ENCODE measurements around the gene MYO9A.

The MYO9A gene

DNA sequence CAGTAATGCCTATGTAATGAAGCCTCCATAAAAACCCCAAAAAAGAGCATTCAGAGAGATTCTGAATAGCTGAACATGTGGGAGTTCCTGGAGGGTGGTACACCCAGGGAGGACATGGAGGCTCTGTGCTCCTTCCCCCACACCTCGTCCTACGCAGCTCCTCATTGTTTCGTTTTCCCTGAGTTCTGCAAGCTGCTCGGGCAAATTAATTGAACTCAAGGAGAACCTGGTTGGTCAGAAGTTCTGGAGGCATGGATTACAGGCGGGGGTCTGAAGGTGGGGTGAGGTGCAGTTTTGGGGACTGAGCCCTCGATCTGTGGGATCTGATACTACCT is 142.2 kb downstream of the MYO9A start:
- Histone ChIP-seq H3K4me3 (ENCODE audit: low read depth, low read length) (no peak overlapping the region), H3K27ac (ENCODE audit: extremely low read depth, low read depth, low read length) (no peak overlapping the region), H3K36me3 (ENCODE audit: control insufficient read depth in 2 of 2, insufficient read depth in 1 of 2, low read length in 2 of 2) (peaks cover 12 to 17% of the 10 kb centered on the region in 2 experiments), H3K4me1 (ENCODE audit: control insufficient read depth, insufficient read depth, low read length) (no peaks in the 10 kb centered on the region), H3K9me3 (ENCODE audit: control insufficient read depth, insufficient read depth, low read depth, low read length) (no peaks in the 10 kb centered on the region)
- POLR2A ChIA-PET: no interaction called here
- CTCF ChIA-PET: interaction anchor here (0.7 kb wide), 1 partner anchor 153 kb away, joined by 3 read pairs; no protein-coding TSS in a partner anchor
- TF ChIP-seq EGR2 (tag by site-specific recombination; IDR thresholded peaks at IDR 0.05; ENCODE audit: low read depth) (peak; percentile 32; the same call in 1 of the 2 replicates), ZFHX2 (tag by site-specific recombination; conservative IDR thresholded peaks at IDR 0.05) (peak; percentile 28; the same call in 1 of the 2 replicates), FEZF1 (tag by site-specific recombination; IDR thresholded peaks at IDR 0.05) (peak; percentile 44; the same call in 1 of the 2 replicates)
- TF ChIP-seq, protein P1, sequence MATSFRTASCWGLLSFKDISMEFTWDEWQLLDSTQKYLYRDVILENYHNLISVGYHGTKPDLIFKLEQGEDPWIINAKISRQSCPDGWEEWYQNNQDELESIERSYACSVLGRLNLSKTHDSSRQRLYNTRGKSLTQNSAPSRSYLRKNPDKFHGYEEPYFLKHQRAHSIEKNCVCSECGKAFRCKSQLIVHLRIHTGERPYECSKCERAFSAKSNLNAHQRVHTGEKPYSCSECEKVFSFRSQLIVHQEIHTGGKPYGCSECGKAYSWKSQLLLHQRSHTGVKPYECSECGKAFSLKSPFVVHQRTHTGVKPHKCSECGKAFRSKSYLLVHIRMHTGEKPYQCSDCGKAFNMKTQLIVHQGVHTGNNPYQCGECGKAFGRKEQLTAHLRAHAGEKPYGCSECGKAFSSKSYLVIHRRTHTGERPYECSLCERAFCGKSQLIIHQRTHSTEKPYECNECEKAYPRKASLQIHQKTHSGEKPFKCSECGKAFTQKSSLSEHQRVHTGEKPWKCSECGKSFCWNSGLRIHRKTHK (tag by site-specific recombination; IDR thresholded peaks at IDR 0.05): no peak

DNA sequence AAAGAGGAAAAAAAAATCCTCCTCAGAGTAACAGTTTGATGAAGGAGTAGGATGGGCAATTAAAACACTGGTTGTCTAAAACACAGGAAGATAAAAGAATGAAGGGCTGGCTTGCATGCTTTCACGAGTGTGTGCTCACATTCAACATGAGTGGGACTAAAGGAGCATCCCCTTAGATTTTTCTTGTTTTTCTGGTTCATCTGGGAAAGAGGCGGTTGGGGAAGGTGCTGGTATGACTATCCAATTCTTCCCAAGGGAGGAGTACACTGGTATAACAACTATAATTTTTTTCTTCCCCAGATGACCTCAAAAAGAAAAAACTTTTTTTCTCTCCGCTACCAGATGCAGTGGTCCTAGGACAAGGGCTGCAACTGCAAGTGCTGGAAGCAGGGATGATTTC is 143.7 kb downstream of the MYO9A start:
- H3K36me3 ChIP-seq (ENCODE audit: control insufficient read depth in 2 of 2, insufficient read depth in 1 of 2, low read length in 2 of 2): peaks cover 12 to 14% of the 10 kb centered on the region in 2 experiments
- no peaks in the 10 kb centered on the region for H3K9me3 ChIP-seq (ENCODE audit: control insufficient read depth, insufficient read depth, low read depth, low read length)
- no peak overlapping the region for H3K4me3 ChIP-seq (ENCODE audit: low read depth, low read length)
- no peak overlapping the region for H3K27ac ChIP-seq (ENCODE audit: extremely low read depth, low read depth, low read length)
- CTCF ChIA-PET: no interaction called here
- no peaks in the 10 kb centered on the region; the same call in 1 of the 2 replicates for H3K4me1 ChIP-seq (ENCODE audit: control insufficient read depth, insufficient read depth, low read length)
- TF ChIP-seq ZNF211 (tag by site-specific recombination; IDR thresholded peaks at IDR 0.05; ENCODE audit: low read depth) (no peak), ZNF112 (tag by site-specific recombination; IDR thresholded peaks at IDR 0.05) (no peak), SP2 (tag by site-specific recombination; IDR thresholded peaks at IDR 0.05) (no peak), ZSCAN23 (tag by site-specific recombination; IDR thresholded peaks at IDR 0.05) (no peak), ZNF843 (tag by site-specific recombination; IDR thresholded peaks at IDR 0.05) (no peak), ZNF23 (tag by site-specific recombination; IDR thresholded peaks at IDR 0.05; ENCODE audit: borderline replicate concordance) (no peak), ZBTB17 (tag by site-specific recombination; IDR thresholded peaks at IDR 0.05) (no peak), ZNF777 (tag by site-specific recombination; IDR thresholded peaks at IDR 0.05; ENCODE audit: borderline replicate concordance) (no peak)
- TF ChIP-seq, protein P2, sequence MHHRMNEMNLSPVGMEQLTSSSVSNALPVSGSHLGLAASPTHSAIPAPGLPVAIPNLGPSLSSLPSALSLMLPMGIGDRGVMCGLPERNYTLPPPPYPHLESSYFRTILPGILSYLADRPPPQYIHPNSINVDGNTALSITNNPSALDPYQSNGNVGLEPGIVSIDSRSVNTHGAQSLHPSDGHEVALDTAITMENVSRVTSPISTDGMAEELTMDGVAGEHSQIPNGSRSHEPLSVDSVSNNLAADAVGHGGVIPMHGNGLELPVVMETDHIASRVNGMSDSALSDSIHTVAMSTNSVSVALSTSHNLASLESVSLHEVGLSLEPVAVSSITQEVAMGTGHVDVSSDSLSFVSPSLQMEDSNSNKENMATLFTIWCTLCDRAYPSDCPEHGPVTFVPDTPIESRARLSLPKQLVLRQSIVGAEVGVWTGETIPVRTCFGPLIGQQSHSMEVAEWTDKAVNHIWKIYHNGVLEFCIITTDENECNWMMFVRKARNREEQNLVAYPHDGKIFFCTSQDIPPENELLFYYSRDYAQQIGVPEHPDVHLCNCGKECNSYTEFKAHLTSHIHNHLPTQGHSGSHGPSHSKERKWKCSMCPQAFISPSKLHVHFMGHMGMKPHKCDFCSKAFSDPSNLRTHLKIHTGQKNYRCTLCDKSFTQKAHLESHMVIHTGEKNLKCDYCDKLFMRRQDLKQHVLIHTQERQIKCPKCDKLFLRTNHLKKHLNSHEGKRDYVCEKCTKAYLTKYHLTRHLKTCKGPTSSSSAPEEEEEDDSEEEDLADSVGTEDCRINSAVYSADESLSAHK (tag by site-specific recombination; IDR thresholded peaks at IDR 0.05): no peak
- POLR2A ChIA-PET: no interaction called here

DNA sequence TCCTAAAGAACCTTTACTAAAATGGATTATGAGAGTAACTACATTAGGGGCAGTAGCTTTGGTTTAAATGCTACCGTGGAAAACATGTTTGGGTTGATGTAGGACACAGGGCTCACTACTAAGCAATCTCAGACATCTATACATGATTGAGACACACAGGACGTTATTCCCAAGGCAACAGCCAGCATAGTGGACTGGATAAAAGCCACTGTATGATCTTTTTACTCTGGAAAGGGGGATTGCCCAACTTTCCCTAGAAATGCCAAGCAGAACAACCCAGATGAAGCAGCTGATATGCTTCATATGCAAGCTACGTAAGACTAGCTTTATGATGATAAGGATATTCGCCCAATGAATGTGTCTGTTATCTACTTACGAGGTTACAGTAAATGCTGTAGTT is 144.6 kb downstream of the MYO9A start:
- TF ChIP-seq ZNF658 (tag by site-specific recombination; IDR thresholded peaks at IDR 0.05) (no peak), KLF9 (tag by site-specific recombination; IDR thresholded peaks at IDR 0.05; ENCODE audit: low read depth) (no peak), GLI4 (tag by site-specific recombination; IDR thresholded peaks at IDR 0.05) (no peak), ZSCAN30 (tag by site-specific recombination; IDR thresholded peaks at IDR 0.05) (no peak), TRIM28 (IDR thresholded peaks at IDR 0.05; ENCODE audit: borderline replicate concordance, low read length) (no peak), GLIS1 (tag by site-specific recombination; IDR thresholded peaks at IDR 0.05) (no peak), ZNF133 (tag by site-specific recombination; IDR thresholded peaks at IDR 0.05) (no peak), ZBTB48 (tag by site-specific recombination; IDR thresholded peaks at IDR 0.05) (no peak), SP3 (tag by site-specific recombination; IDR thresholded peaks at IDR 0.05) (no peak)
- peaks cover 12 to 14% of the 10 kb centered on the region in 2 experiments for H3K36me3 ChIP-seq (ENCODE audit: control insufficient read depth in 2 of 2, insufficient read depth in 1 of 2, low read length in 2 of 2)
- H3K4me1 ChIP-seq (ENCODE audit: control insufficient read depth, insufficient read depth, low read length): no peaks in the 10 kb centered on the region; the same call in 1 of the 2 replicates
- CTCF ChIA-PET: interaction anchor here (0.6 to 1.1 kb wide), 4 partner anchors 10 to 313 kb away, joined by 3 read pairs; no protein-coding TSS in a partner anchor
- H3K4me3 ChIP-seq (ENCODE audit: low read depth, low read length): no peak overlapping the region
- POLR2A ChIA-PET: no interaction called here
- H3K9me3 ChIP-seq (ENCODE audit: control insufficient read depth, insufficient read depth, low read depth, low read length): no peaks in the 10 kb centered on the region
- no peak overlapping the region for H3K27ac ChIP-seq (ENCODE audit: extremely low read depth, low read depth, low read length)
